ENCODE results near the gene HAVCR1. TPM values are rescaled to one million over a fixed set of nuclear protein-coding genes. Genes with fewer than 3 reads are reported as not detected.

HAVCR1 gene
- total RNA-seq, 1 donor = not detected

- no peak overlapping the region for H3K4me3 ChIP-seq (ENCODE audit: low read depth, low read length)
- no peak for TF ChIP-seq CTCF (IDR thresholded peaks at IDR 0.05; ENCODE audit: insufficient read depth, low read depth, low read length)
- DNase-seq (ENCODE audit: low read depth) = no peak
Observed at GRCh38 chr5:156984064-156984463, 74.9 kb downstream of the HAVCR1 start.

GRCh38 chr5:156981481-156981880 lies 77.4 kb downstream of the HAVCR1 start:
- DNase-seq (ENCODE audit: low read depth) = no peak
- H3K4me3 ChIP-seq (ENCODE audit: low read depth, low read length) = no peak overlapping the region
- no peak for TF ChIP-seq CTCF (IDR thresholded peaks at IDR 0.05; ENCODE audit: insufficient read depth, low read depth, low read length)

Other genes starting within 250 kb of the HAVCR1 start
- gene PPP1R2B, start 208.8 kb downstream of the HAVCR1 start, total RNA-seq = under 0.01 TPM in 2 replicates
- not detected in 2 replicates for gene TIMD4, start 95.9 kb downstream of the HAVCR1 start, total RNA-seq
- gene HAVCR2, start 49.9 kb upstream of the HAVCR1 start, total RNA-seq = not detected in 2 replicates
- gene MED7, start 83.7 kb upstream of the HAVCR1 start, total RNA-seq = 9.0 and 12.5 TPM in 2 replicates
- gene GARIN3, start 107.1 kb upstream of the HAVCR1 start, total RNA-seq = not detected in 2 replicates
- 1.3 TPM in 1 of 2 replicates, not detected in the other for gene ITK, start 121.7 kb upstream of the HAVCR1 start, total RNA-seq
- 11.6 and 13.4 TPM in 2 replicates for gene CYFIP2, start 207.0 kb upstream of the HAVCR1 start, total RNA-seq

All from fibroblast of villous mesenchyme (primary cell).